ENCODE results near the gene COLGALT1. TPM values are rescaled to one million over a fixed set of nuclear protein-coding genes. Genes with fewer than 3 reads are reported as not detected.
"Not testable (repeated sequence)": the region's sequence is repeated elsewhere in the genome, so short reads cannot be mapped to it uniquely, and the experiment has no call there.

COLGALT1 gene
- total and polyA plus RNA-seq, 10 of the 15 experiments (the other 5 are each of a cell fraction or from before 2014, with no cell fraction given), result 1.2 to 78.8 (median 29.8) TPM

- intact Hi-C loops (cut with micrococcal nuclease; ENCODE audit: unreplicated experiment); RAD21 ChIA-PET (ENCODE audit: unreplicated experiment); H3K9me3 ChIP-seq (replicated peaks; ENCODE audit: control insufficient read depth, insufficient read depth, low read length); FAIRE-seq; H3K4me1 ChIP-seq (ENCODE audit: control insufficient read depth, insufficient read depth, low read length); in situ Hi-C loops (cut with MboI); H3K4me2 ChIP-seq (ENCODE audit: control insufficient read depth, insufficient read depth); H3K27ac ChIP-seq (ENCODE audit: control insufficient read depth, insufficient read depth); ATAC-seq; H3K4me3 ChIP-seq; H3K9ac ChIP-seq (ENCODE audit: control insufficient read depth, insufficient read depth, low read length); SMC1A ChIA-PET (ENCODE audit: uncharacterized antibody, unreplicated experiment); H3K79me2 ChIP-seq (ENCODE audit: control insufficient read depth, insufficient read depth, low read length); DNase-seq (ENCODE audit: low read depth, low spot score); H2AFZ ChIP-seq (ENCODE audit: control insufficient read depth, low read depth, low read length); H4K20me1 ChIP-seq (ENCODE audit: control insufficient read depth, insufficient read depth); POLR2A ChIA-PET; BruUV-seq (replicated peaks); H3K27me3 ChIP-seq (replicated peaks in 1 of 2; ENCODE audit: control insufficient read depth in 2 of 2, insufficient read depth in 2 of 2, low read length in 1 of 2): not testable (repeated sequence)
- CTCF ChIA-PET, result interaction anchor here (1.0 to 1.3 kb wide), 2 partner anchors 12 to 89 kb away, joined by 3 to 4 read pairs; no protein-coding TSS in a partner anchor
- H3K36me3 ChIP-seq (ENCODE audit: control insufficient read depth in 2 of 2, insufficient read depth in 2 of 2, low read length in 1 of 2), result peaks cover 5 to 14% of the 10 kb centered on the region in 2 experiments; a peak in 3 of 4 replicates
- WGBS (ENCODE audit: insufficient coverage, insufficient replicate concordance, low lambda C conversion rate, missing lambda C conversion rate), result 42% methylated on average over 7 of the region's 7 CpGs
These were observed 29.9 kb downstream of the COLGALT1 start for GRCh38 chr19:17585395-17585794.

- Histone ChIP-seq H3K9ac (ENCODE audit: control insufficient read depth, insufficient read depth, low read length) (no peak overlapping the region), H3K4me2 (ENCODE audit: control insufficient read depth, insufficient read depth) (no peak overlapping the region), H2AFZ (ENCODE audit: control insufficient read depth, low read depth, low read length) (no peak overlapping the region), H3K4me3 (no peak overlapping the region), H4K20me1 (ENCODE audit: control insufficient read depth, insufficient read depth) (no peaks in the 10 kb centered on the region), H3K36me3 (ENCODE audit: control insufficient read depth in 2 of 2, insufficient read depth in 2 of 2, low read length in 1 of 2) (no peaks in the 10 kb centered on the region), H3K9me3 (replicated peaks; ENCODE audit: control insufficient read depth, insufficient read depth, low read length) (no peaks in the 10 kb centered on the region), H3K4me1 (ENCODE audit: control insufficient read depth, insufficient read depth, low read length) (no peaks in the 10 kb centered on the region), H3K79me2 (ENCODE audit: control insufficient read depth, insufficient read depth, low read length) (no peaks in the 10 kb centered on the region), H3K27me3 (replicated peaks in 1 of 2; ENCODE audit: control insufficient read depth in 2 of 2, insufficient read depth in 2 of 2, low read length in 1 of 2) (no peaks in the 10 kb centered on the region), H3K27ac (ENCODE audit: control insufficient read depth, insufficient read depth) (no peak overlapping the region)
- TF ChIP-seq ZBTB40 (IDR thresholded peaks at IDR 0.05; ENCODE audit: borderline replicate concordance) (peak; percentile 38; the same call in 1 of the 2 replicates), CEBPB (IDR thresholded peaks at IDR 0.05; ENCODE audit: borderline replicate concordance in 1 of 2, low read depth in 2 of 2, low read length in 2 of 2) (no peak), RUNX3 (IDR thresholded peaks at IDR 0.05; ENCODE audit: low read length) (peak; percentile 67; the same call in 1 of the 2 replicates), STAT3 (IDR thresholded peaks at IDR 0.05; ENCODE audit: low read depth, low read length) (no peak), JUNB (IDR thresholded peaks at IDR 0.05) (peak; percentile 29)
- 0% methylated on average over 1 of the region's 1 CpG for WGBS (ENCODE audit: insufficient coverage, insufficient replicate concordance, low lambda C conversion rate, missing lambda C conversion rate)
- DNase-seq (ENCODE audit: low read depth, low spot score), result no peak
- no peak for FAIRE-seq
- ChIA-PET RAD21 (ENCODE audit: unreplicated experiment) (no interaction called here), POLR2A (interaction anchor here (0.5 kb wide), 1 partner anchor 114 kb away, joined by 3 read pairs; no protein-coding TSS in a partner anchor), SMC1A (ENCODE audit: uncharacterized antibody, unreplicated experiment) (no interaction called here), CTCF (interaction anchor here (0.7 kb wide), 1 partner anchor 229 kb away, joined by 3 read pairs; no protein-coding TSS in a partner anchor)
- intact Hi-C loops (cut with micrococcal nuclease; ENCODE audit: unreplicated experiment) (no loop called here), in situ Hi-C loops (cut with MboI) (no loop called here)
- ATAC-seq, result no peak
- BruUV-seq (replicated peaks), result no TSS peak
These were observed 35.4 kb downstream of the COLGALT1 start for GRCh38 chr19:17590866-17591265.

- H3K27me3 ChIP-seq (replicated peaks in 1 of 2; ENCODE audit: control insufficient read depth in 2 of 2, insufficient read depth in 2 of 2, low read length in 1 of 2); intact Hi-C loops (cut with micrococcal nuclease; ENCODE audit: unreplicated experiment); H3K4me1 ChIP-seq (ENCODE audit: control insufficient read depth, insufficient read depth, low read length); H3K36me3 ChIP-seq (ENCODE audit: control insufficient read depth in 2 of 2, insufficient read depth in 2 of 2, low read length in 1 of 2); H3K27ac ChIP-seq (ENCODE audit: control insufficient read depth, insufficient read depth); SMC1A ChIA-PET (ENCODE audit: uncharacterized antibody, unreplicated experiment); RAD21 ChIA-PET (ENCODE audit: unreplicated experiment); ATAC-seq; H3K9ac ChIP-seq (ENCODE audit: control insufficient read depth, insufficient read depth, low read length); in situ Hi-C loops (cut with MboI); H3K4me3 ChIP-seq; CTCF ChIA-PET; POLR2A ChIA-PET; H3K79me2 ChIP-seq (ENCODE audit: control insufficient read depth, insufficient read depth, low read length); FAIRE-seq; BruUV-seq (replicated peaks); H4K20me1 ChIP-seq (ENCODE audit: control insufficient read depth, insufficient read depth); H2AFZ ChIP-seq (ENCODE audit: control insufficient read depth, low read depth, low read length); DNase-seq (ENCODE audit: low read depth, low spot score); H3K9me3 ChIP-seq (replicated peaks; ENCODE audit: control insufficient read depth, insufficient read depth, low read length); H3K4me2 ChIP-seq (ENCODE audit: control insufficient read depth, insufficient read depth): not testable (repeated sequence)
- WGBS (ENCODE audit: insufficient coverage, insufficient replicate concordance, low lambda C conversion rate, missing lambda C conversion rate), result 19% methylated on average over 7 of the region's 7 CpGs
These were observed 38.8 kb downstream of the COLGALT1 start for GRCh38 chr19:17594296-17594695.

Measured in GM12878 (cell line).